Activated CD4-positive, alpha-beta T cell treated with anti-CD3 and anti-CD28 coated beads, Interleukin-2, Interleukin-6, amounts not matched to agents 100 ng/mL and 50 ng/mL, durations not matched to agents 16 hours and 8 hours (primary cell): ENCODE results near the gene SEC11A.
"Not testable (repeated sequence)": the region's sequence is repeated elsewhere in the genome, so short reads cannot be mapped to it uniquely, and the experiment has no call there.

Experiments used
- DNase-seq: peaks from one replicate; pipeline ENCODE4 v3.0.0-alpha.2; 2020

SEC11A gene

GRCh38 chr15:84736375-84736774 lies 20.4 kb upstream of the SEC11A start:
- DNase-seq: peak; percentile 93

DNA sequence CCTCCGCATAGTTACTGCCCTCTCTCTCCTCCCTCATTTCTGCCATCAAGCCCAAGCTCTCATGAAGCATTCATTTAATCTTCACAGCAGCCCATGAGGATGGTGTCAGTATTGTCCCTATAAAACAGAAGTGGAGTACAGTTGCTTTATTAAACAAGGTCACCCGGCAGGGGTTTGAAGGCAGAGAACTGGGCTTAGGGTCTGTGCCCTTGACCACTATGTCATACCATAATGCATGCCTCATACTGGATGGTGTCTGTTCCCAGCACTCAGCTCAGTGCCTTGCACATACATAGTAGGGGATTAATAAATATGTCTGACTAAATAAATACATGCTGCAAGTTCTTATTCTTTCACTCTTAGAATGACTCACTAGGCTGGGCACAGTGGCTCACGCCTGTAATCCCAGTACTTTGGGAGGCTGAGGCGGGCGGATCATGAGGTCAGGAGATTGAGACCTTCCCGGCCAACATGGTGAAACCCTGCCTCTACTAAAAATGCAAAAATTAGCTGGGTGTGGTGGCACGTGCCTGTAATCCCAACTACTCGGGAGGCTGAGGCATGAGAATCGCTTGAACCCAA lies 19.6 kb upstream of the SEC11A start:
- DNase-seq: peak; percentile 80

- peak; percentile 84 for DNase-seq
Observed at GRCh38 chr15:84734794-84735479, 19.0 kb upstream of the SEC11A start.

DNA sequence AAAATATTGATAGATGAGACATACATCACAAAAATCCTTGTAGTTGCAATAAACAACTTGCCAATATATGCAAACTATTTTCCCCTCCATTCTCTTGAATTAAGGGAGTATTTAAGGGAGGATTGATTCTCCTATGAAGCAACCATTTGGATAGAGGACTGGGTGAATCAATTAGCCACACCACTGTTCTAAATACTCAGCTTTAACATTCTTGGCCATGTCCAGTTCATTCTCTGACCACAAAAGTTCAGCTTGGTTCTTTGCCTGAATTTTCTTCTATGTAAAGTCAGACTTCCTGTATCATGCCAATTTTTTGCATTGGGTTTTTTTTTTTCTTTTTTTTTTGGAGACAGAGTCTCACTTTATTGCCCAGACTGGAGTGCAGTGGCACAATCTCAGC lies 15.8 kb upstream of the SEC11A start:
- no peak for DNase-seq

- no peak for DNase-seq
Observed at GRCh38 chr15:84727429-84727828, 11.5 kb upstream of the SEC11A start.

- peak; percentile 19 for DNase-seq
Observed at GRCh38 chr15:84725001-84725491, 9.1 kb upstream of the SEC11A start.

DNA sequence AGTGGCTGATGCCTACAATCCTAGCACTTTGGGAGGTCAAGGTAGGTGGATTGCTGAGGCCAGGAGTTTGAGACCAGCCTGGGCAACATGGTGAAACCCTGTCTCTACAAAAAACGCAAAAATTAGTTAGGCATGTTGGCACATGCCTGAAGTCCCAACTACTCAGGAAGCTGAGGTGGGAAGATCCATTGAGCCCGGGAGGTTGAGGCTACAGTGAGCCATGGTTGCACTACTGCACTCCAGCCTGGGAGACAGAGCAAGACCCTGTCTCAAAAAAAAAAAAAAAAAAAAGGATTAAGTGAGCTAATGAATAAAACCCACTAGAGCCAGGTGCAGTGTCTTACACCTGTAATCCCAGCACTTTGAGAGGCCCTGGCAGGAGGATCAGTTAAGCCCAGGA lies 6.7 kb upstream of the SEC11A start:
- DNase-seq: no peak

DNA sequence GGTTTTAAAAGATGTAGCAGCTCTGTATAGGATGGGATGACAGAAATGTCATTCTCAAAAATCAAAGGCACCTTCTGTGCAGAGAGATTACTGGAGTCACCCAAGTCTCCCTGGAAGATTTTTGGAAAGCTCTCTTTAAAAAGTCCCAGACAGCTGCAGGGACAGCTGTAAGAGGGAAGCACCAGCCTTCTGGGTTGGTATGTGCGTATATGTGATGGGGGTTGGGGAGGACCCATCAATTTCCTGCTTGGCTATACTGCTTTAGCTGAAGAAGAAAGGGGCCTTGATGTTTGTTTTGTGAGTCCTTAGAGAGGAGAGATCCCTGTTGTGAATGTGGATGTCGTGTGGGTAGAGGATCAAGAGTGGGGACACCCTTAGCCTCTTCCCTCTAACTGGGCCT lies 5.4 kb upstream of the SEC11A start:
- no peak for DNase-seq

- peak; percentile 51 for DNase-seq
Observed at GRCh38 chr15:84715441-84716035, 401 bp downstream of the SEC11A start.

DNA sequence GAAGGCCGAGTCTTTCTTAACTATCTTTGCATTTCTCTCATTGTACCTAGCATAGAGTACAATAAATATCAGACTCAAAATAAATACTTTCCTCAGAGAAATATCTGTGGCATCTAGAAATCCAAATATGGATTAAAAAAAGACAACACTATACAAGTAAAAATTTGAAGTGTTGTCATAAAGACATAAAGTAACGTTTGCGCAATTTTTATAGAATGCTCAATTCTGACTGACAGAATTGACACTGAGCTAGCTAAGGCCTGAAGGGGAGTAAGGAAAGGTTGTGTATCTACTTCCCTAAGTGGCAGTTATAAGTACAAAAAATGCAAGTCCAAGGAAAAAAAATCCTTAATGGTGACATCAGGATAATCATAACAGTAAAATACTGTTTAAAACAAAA lies 1.1 kb downstream of the SEC11A start:
- no peak for DNase-seq

GRCh38 chr15:84714372-84714771 lies 1.6 kb downstream of the SEC11A start:
- DNase-seq: no peak

DNA sequence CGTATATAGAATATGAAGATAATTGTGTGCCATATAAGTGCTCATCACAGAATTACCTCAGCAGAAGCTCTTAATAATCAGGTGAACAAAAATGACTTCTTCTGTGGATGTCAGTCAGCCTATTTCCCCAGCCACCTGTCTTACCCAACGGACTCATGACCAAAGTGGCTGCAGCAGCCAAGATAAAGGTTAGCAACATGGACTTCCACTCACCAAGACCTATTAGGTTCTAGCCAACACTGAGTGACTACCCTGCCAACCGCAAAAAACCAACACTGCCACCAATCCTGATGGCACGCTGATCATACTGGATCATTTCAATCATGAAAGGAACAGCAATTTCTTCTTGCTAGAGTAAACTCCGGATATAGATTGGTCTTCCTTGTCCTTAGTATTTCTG lies 12.1 kb downstream of the SEC11A start:
- DNase-seq: no peak

- DNase-seq: no peak
Observed at GRCh38 chr15:84702961-84703482, 12.9 kb downstream of the SEC11A start.

DNA sequence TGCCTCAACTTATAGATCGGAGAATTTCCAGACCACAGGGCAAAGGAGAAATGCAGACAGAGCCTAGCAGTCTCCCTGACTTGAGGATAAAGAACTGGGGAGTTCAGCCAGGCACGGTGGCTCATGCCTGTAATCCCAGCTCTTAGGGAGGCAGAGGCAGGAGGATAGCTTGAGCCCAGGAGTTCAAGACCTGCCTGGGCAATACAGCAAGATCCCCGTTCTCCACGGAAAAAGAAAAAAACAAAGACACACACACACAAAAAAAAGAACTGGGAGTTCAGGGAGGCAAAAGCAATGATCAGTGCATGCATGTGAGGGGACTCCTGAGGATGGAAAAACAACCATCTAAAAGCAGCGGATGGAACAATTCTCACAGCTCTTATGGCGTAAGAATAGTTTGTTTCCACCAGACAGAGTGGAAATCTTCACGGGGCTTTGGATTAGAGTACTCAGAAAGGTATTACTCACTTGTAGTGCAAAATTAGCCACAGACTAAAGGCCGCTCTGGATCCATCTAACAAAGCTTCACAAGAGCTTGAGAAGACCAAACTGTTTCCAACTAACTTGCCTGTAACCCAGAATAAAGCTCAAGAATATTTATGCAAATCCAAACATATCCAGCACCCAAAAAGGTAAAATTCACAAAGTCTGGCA lies 16.3 kb downstream of the SEC11A start:
- peak; percentile 19 for DNase-seq

- no peak for DNase-seq
Observed at GRCh38 chr15:84697236-84697990, 18.5 kb downstream of the SEC11A start.

DNA sequence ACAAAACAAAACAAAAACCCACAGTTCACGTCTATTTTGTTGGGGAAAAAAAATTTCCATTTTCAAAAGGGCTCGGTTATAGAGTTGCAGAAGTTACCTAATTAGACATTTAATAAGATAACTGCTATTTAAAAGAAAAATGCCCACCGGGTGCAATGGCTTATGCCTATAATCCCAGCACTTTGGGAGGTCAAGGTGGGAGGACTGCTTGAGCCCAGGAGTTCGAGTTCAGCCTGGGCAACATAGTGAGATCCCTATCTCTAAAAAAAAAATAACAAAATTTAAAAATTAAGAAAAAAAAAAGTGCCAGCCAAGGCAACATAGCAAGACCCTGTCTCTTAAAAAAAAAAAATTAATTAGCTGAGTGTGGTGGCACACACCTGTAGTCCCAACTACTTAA lies 19.2 kb downstream of the SEC11A start:
- DNase-seq: no peak

DNA sequence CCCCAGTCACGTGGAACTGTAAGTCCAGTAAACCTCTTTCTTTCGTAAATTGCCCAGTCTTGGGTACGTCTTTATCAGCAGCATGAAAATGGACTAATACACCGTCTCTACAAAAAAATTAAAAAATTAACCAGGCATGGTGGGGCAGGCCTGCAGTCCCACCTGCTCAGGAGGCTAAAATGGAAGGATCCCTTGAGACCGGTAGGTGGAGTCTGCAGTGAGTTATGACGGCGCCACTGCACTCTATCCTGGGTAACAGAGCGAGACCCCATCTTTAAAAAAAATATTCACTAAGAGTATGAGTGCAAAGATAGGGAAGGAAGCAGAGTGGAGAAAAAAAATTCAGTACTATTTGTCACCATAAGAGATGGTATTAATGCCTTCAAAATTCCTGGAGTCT lies 25.6 kb downstream of the SEC11A start:
- DNase-seq: no peak

- DNase-seq: no peak
Observed at GRCh38 chr15:84689858-84690257, 26.1 kb downstream of the SEC11A start.

- DNase-seq: not testable (repeated sequence)
Observed at GRCh38 chr15:84686446-84686845, 29.5 kb downstream of the SEC11A start.

DNA sequence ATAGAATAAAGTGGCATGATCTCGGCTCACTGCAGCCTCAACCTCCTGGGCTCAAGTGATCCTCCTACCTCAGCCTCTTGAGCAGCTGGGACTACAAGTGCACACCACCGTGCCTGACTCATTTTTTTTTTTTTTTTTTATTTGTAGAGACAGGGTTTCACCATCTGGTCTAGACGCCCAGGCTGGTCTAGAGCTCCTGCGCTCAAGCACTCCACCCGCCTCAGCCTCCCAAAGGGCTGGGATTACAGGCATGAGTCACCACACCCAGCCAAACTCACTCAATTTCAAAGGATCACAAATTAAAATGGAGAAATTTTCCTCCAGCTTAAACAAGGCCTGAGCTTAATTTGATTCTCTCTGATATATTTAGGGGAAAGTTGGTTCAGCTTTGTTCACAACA lies 30.6 kb downstream of the SEC11A start:
- DNase-seq: no peak

- no peak for DNase-seq
Observed at GRCh38 chr15:84684092-84684491, 31.8 kb downstream of the SEC11A start.

- peak; percentile 64 for DNase-seq
Observed at GRCh38 chr15:84681831-84682230, 34.1 kb downstream of the SEC11A start.

DNA sequence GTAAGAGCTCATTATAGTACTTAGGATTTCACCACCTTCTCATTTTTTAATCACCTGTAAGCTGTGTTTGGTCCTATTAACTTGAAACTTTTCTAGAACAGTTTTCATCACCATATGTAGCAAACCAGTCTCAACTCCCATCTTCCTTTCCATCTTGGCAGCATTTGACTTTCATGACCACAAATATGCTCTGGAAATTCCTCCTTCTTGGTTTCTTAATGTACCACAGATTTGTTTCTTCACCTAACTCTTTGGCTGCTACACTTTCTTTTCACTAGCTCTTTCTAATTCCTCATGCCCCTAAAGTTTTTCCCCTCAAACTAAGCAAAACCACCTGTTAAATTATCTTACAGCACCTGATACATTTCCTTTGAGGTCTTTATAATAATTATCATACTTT lies 44.7 kb downstream of the SEC11A start:
- no peak for DNase-seq
